Fibroblast of peridontal ligament (primary cell): ENCODE results near the gene TIMP3.

ENCODE experiments used
- DNase-seq: peaks from one replicate; pipeline ENCODE4 v3.0.0-alpha.2; 2010; ENCODE audit errors: extremely low read depth

The TIMP3 gene

GRCh38 chr22:32785321-32786026 lies 16.0 kb upstream of the TIMP3 start:
- no peak for DNase-seq

- DNase-seq, result no peak
These were observed 15.5 kb upstream of the TIMP3 start for GRCh38 chr22:32786027-32786418.

- DNase-seq, result peak; percentile 87
These were observed 12.4 kb upstream of the TIMP3 start for GRCh38 chr22:32788904-32789624.

GRCh38 chr22:32789797-32790620 lies 11.5 kb upstream of the TIMP3 start:
- DNase-seq, result no peak

- DNase-seq, result no peak
These were observed 10.4 kb upstream of the TIMP3 start for GRCh38 chr22:32791056-32791455.

- DNase-seq, result no peak
These were observed 10.0 kb upstream of the TIMP3 start for GRCh38 chr22:32791485-32791884.

GRCh38 chr22:32793589-32793988 lies 7.9 kb upstream of the TIMP3 start:
- DNase-seq, result no peak

GRCh38 chr22:32794449-32795213 lies 6.9 kb upstream of the TIMP3 start:
- DNase-seq, result no peak

- no peak for DNase-seq
These were observed 6.3 kb upstream of the TIMP3 start for GRCh38 chr22:32795214-32795596.

GRCh38 chr22:32796865-32797573 lies 4.5 kb upstream of the TIMP3 start:
- DNase-seq, result peak; percentile 76

GRCh38 chr22:32799496-32799895 lies 2.0 kb upstream of the TIMP3 start:
- no peak for DNase-seq

GRCh38 chr22:32800158-32800882 lies 1.2 kb upstream of the TIMP3 start:
- no peak for DNase-seq

GRCh38 chr22:32800994-32801536 lies 440 bp upstream of the TIMP3 start:
- no peak for DNase-seq

GRCh38 chr22:32802237-32802765 lies 796 bp downstream of the TIMP3 start:
- peak; percentile 44 for DNase-seq

- peak; percentile 39 for DNase-seq
These were observed 1.7 kb downstream of the TIMP3 start for GRCh38 chr22:32803020-32803737.

- DNase-seq, result peak; percentile 59
These were observed 2.4 kb downstream of the TIMP3 start for GRCh38 chr22:32803738-32804435.

- no peak for DNase-seq
These were observed 3.2 kb downstream of the TIMP3 start for GRCh38 chr22:32804531-32805360.
